ENCODE measurements around the gene CD86. TPM values are rescaled to one million over a fixed set of nuclear protein-coding genes. Genes with fewer than 3 reads are reported as not detected.

The CD86 gene
- polyA plus RNA-seq, 2 of the 4 experiments (the other 2 are of a cell fraction): 0.12 TPM; not detected in 1

- CTCF ChIA-PET: interaction anchor here (1.1 to 2.2 kb wide), 2 partner anchors 17 to 24 kb away, joined by 3 to 7 read pairs; no protein-coding TSS in a partner anchor
Observed at GRCh38 chr3:122019493-122019892, 35.7 kb upstream of the CD86 start.

GRCh38 chr3:122021037-122021436 lies 34.1 kb upstream of the CD86 start:
- ATAC-seq (0 out of 6 replicates have a peak, but pooled peaks of 1 of the 2 experiments have one; percentile 9), DNase-seq (ENCODE audit: low read depth in 1 of 2, low spot score in 1 of 2) (no peak), FAIRE-seq (no peak)
- ChIA-PET POLR2A (no interaction called here), CTCF (interaction anchor here (0.6 to 2.2 kb wide), 2 partner anchors 19 to 266 kb away, joined by 3 to 7 read pairs; no protein-coding TSS in a partner anchor)
- no peak overlapping the region for H3K4me2 ChIP-seq
- TF ChIP-seq ELK1 (IDR thresholded peaks at IDR 0.05; ENCODE audit: low read depth, low read length) (no peak), CTCF (IDR thresholded peaks at IDR 0.05) (no peak), CBX8 (IDR thresholded peaks at IDR 0.05) (no peak), EHMT2 (IDR thresholded peaks at IDR 0.05; ENCODE audit: low read depth) (no peak), USF2 (IDR thresholded peaks at IDR 0.05) (no peak), SMC3 (IDR thresholded peaks at IDR 0.05) (no peak), ESRRA (IDR thresholded peaks at IDR 0.05; ENCODE audit: borderline replicate concordance, low read length) (no peak), CBX2 (IDR thresholded peaks at IDR 0.05; ENCODE audit: borderline replicate concordance, low read depth) (no peak), JUN (IDR thresholded peaks at IDR 0.05) (no peak), PHF8 (IDR thresholded peaks at IDR 0.05; ENCODE audit: borderline replicate concordance, low read depth) (no peak), HEYL (CRISPR knock-in tag; IDR thresholded peaks at IDR 0.05) (no peak), KDM5A (IDR thresholded peaks at IDR 0.05) (no peak), HOXA7 (CRISPR knock-in tag; IDR thresholded peaks at IDR 0.05) (no peak)
- H3K27ac ChIP-seq: no peak overlapping the region
- WGBS (ENCODE audit: missing lambda C conversion rate): 22% methylated on average over 1 of the region's 1 CpG
- H3K4me1 ChIP-seq: no peaks in the 10 kb centered on the region
- H3K4me3 ChIP-seq: no peak overlapping the region
- no peaks in the 10 kb centered on the region for H3K9me3 ChIP-seq

More at GRCh38 chr3:122019493-122019892, 35.7 kb upstream of the CD86 start:
- no peak overlapping the region for H3K4me3 ChIP-seq
- no peak for FAIRE-seq
- H3K4me2 ChIP-seq: no peak overlapping the region
- ATAC-seq: no peak; a peak in 1 of 6 replicates
- DNase-seq (ENCODE audit: low read depth in 1 of 2, low spot score in 1 of 2): no peak
- POLR2A ChIA-PET: no interaction called here
- no peaks in the 10 kb centered on the region for H3K4me1 ChIP-seq
- TF ChIP-seq PHF8 (IDR thresholded peaks at IDR 0.05; ENCODE audit: borderline replicate concordance, low read depth) (no peak), SMC3 (IDR thresholded peaks at IDR 0.05) (no peak), HEYL (CRISPR knock-in tag; IDR thresholded peaks at IDR 0.05) (no peak), EHMT2 (IDR thresholded peaks at IDR 0.05; ENCODE audit: low read depth) (no peak), POLR2AphosphoS2 (conservative IDR thresholded peaks at IDR 0.05; ENCODE audit: low read length) (no peak), KDM5A (IDR thresholded peaks at IDR 0.05) (no peak), FOXS1 (CRISPR knock-in tag; IDR thresholded peaks at IDR 0.05) (no peak)
- H3K27ac ChIP-seq: no peak overlapping the region
- H3K9me3 ChIP-seq: no peaks in the 10 kb centered on the region

- H3K27ac ChIP-seq: 0 out of 6 replicates have a peak within 1 kb of the TSS, but pooled peaks of 1 of the 2 experiments have one; percentile 5
- ChIA-PET POLR2A (no interaction called here), CTCF (interaction anchor here (1.4 kb wide), 1 partner anchor 26 kb away, joined by 3 read pairs; no protein-coding TSS in a partner anchor)
- no peaks in the 10 kb centered on the region for H3K9me3 ChIP-seq
- FAIRE-seq (no peak), DNase-seq (ENCODE audit: low read depth in 1 of 2, low spot score in 1 of 2) (peak in 1 of 2 experiments; percentile 15), ATAC-seq (peak in 1 of 2 experiments; percentile 64; a peak in 3 of 6 replicates)
- H3K4me1 ChIP-seq: no peaks in the 10 kb centered on the region
- TF ChIP-seq MAFK (IDR thresholded peaks at IDR 0.05; ENCODE audit: partially characterized antibody): no peak
- TF ChIP-seq POLR2AphosphoS2 (conservative IDR thresholded peaks at IDR 0.05; ENCODE audit: low read length): no peak
- TF ChIP-seq HOXA7 (CRISPR knock-in tag; IDR thresholded peaks at IDR 0.05): no peak
- TF ChIP-seq CHD2 (IDR thresholded peaks at IDR 0.05; ENCODE audit: low read length, partially characterized antibody): no peak
- no peak for TF ChIP-seq CBX8 (IDR thresholded peaks at IDR 0.05)
- TF ChIP-seq EP300 (IDR thresholded peaks at IDR 0.05): no peak
- no peak for TF ChIP-seq ATOH8 (CRISPR knock-in tag; IDR thresholded peaks at IDR 0.05; ENCODE audit: low read depth)
- no peak for TF ChIP-seq EHF (CRISPR knock-in tag; IDR thresholded peaks at IDR 0.05)
- peak within 1 kb of the TSS; percentile 46 for H3K4me3 ChIP-seq
- peak within 1 kb of the TSS; percentile 79 for H3K4me2 ChIP-seq
- WGBS (ENCODE audit: missing lambda C conversion rate): 55% methylated on average over 30 of the region's 43 CpGs
Observed at GRCh38 chr3:122021811-122022401, 33.3 kb upstream of the CD86 start, which contains the start of gene ILDR1. TSS of gene ILDR1 (minus strand) at chr3:122022247. CDS start at chr3:122022077, 170 bp downstream.

Data from A549 (cell line).